Measurements from ENCODE around the gene UBE2H.

UBE2H gene

DNA sequence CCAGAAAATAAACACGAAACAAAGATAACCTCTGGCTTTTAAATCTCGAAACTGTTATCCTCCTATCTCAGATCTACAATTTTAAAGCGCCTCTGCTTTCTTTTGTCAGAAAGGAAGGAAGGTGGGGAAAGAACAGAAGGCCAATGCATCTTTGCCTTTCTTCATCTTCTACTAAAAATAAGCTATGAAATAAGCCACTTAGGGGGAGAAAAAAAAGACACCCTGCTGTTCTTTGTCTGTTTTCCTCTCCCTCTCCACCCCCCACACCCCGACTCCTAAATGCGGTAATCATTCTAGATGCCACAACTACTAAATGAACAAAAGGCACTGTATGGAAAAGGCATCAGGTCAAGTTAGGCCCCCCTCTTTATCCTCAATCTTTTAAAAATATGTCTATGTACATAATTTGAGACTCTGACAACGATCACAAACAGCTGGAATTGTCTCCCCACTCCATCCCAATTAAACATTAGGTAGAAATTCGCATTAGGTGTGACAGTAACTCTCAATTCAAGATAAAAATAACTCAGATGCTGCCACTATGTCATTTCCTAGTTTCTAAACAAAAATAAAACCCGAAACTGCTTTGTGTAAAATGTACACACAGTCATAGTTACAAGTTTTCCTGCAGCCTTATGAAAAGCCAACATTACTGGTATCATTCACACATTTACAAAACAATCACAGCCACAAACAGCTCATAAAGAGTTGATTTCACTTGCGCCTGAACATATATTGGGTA lies 2.4 kb downstream of the UBE2H start (continued):
- TF ChIP-seq PRDM6 (tag by site-specific recombination; IDR thresholded peaks at IDR 0.05) (peak; percentile 4; the same call in 1 of the 2 replicates), ZNF404 (tag by site-specific recombination; IDR thresholded peaks at IDR 0.05) (no peak), ZNF704 (tag by site-specific recombination; IDR thresholded peaks at IDR 0.05) (no peak), ZNF677 (tag by site-specific recombination; IDR thresholded peaks at IDR 0.05) (no peak), BCL11B (tag by site-specific recombination; IDR thresholded peaks at IDR 0.05; ENCODE audit: low read depth) (no peak), SP3 (tag by site-specific recombination; IDR thresholded peaks at IDR 0.05) (no peak), ZSCAN30 (tag by site-specific recombination; IDR thresholded peaks at IDR 0.05) (no peak), CTCF (tag by site-specific recombination; IDR thresholded peaks at IDR 0.05) (no peak), ZNF362 (tag by site-specific recombination; IDR thresholded peaks at IDR 0.05) (0 out of 2 replicates have a peak, but pooled peaks have one; percentile 25), GFI1B (tag by site-specific recombination; IDR thresholded peaks at IDR 0.05) (no peak), ZFP41 (tag by site-specific recombination; IDR thresholded peaks at IDR 0.05; ENCODE audit: borderline replicate concordance) (no peak), ZBTB6 (tag by site-specific recombination; IDR thresholded peaks at IDR 0.05) (no peak), ZNF777 (tag by site-specific recombination; IDR thresholded peaks at IDR 0.05; ENCODE audit: borderline replicate concordance) (no peak), WT1 (tag by site-specific recombination; IDR thresholded peaks at IDR 0.05) (0 out of 2 replicates have a peak, but pooled peaks have one; percentile 32), REPIN1 (tag by site-specific recombination; IDR thresholded peaks at IDR 0.05; ENCODE audit: low read depth) (no peak), ZNF513 (tag by site-specific recombination; IDR thresholded peaks at IDR 0.05) (no peak), GLIS1 (tag by site-specific recombination; IDR thresholded peaks at IDR 0.05) (peak; percentile 47), KLF7 (tag by site-specific recombination; IDR thresholded peaks at IDR 0.05; ENCODE audit: borderline replicate concordance) (0 out of 2 replicates have a peak, but pooled peaks have one; percentile 5), SP2 (tag by site-specific recombination; IDR thresholded peaks at IDR 0.05) (no peak), ZNF16 (tag by site-specific recombination; IDR thresholded peaks at IDR 0.05; ENCODE audit: low read depth) (no peak), SCRT1 (tag by site-specific recombination; IDR thresholded peaks at IDR 0.05; ENCODE audit: borderline replicate concordance) (no peak), ZFP69B (tag by site-specific recombination; IDR thresholded peaks at IDR 0.05) (no peak)
- TF ChIP-seq, protein P1, sequence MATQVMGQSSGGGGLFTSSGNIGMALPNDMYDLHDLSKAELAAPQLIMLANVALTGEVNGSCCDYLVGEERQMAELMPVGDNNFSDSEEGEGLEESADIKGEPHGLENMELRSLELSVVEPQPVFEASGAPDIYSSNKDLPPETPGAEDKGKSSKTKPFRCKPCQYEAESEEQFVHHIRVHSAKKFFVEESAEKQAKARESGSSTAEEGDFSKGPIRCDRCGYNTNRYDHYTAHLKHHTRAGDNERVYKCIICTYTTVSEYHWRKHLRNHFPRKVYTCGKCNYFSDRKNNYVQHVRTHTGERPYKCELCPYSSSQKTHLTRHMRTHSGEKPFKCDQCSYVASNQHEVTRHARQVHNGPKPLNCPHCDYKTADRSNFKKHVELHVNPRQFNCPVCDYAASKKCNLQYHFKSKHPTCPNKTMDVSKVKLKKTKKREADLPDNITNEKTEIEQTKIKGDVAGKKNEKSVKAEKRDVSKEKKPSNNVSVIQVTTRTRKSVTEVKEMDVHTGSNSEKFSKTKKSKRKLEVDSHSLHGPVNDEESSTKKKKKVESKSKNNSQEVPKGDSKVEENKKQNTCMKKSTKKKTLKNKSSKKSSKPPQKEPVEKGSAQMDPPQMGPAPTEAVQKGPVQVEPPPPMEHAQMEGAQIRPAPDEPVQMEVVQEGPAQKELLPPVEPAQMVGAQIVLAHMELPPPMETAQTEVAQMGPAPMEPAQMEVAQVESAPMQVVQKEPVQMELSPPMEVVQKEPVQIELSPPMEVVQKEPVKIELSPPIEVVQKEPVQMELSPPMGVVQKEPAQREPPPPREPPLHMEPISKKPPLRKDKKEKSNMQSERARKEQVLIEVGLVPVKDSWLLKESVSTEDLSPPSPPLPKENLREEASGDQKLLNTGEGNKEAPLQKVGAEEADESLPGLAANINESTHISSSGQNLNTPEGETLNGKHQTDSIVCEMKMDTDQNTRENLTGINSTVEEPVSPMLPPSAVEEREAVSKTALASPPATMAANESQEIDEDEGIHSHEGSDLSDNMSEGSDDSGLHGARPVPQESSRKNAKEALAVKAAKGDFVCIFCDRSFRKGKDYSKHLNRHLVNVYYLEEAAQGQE (tag by site-specific recombination; IDR thresholded peaks at IDR 0.05), result no peak
- TF ChIP-seq, protein P2, sequence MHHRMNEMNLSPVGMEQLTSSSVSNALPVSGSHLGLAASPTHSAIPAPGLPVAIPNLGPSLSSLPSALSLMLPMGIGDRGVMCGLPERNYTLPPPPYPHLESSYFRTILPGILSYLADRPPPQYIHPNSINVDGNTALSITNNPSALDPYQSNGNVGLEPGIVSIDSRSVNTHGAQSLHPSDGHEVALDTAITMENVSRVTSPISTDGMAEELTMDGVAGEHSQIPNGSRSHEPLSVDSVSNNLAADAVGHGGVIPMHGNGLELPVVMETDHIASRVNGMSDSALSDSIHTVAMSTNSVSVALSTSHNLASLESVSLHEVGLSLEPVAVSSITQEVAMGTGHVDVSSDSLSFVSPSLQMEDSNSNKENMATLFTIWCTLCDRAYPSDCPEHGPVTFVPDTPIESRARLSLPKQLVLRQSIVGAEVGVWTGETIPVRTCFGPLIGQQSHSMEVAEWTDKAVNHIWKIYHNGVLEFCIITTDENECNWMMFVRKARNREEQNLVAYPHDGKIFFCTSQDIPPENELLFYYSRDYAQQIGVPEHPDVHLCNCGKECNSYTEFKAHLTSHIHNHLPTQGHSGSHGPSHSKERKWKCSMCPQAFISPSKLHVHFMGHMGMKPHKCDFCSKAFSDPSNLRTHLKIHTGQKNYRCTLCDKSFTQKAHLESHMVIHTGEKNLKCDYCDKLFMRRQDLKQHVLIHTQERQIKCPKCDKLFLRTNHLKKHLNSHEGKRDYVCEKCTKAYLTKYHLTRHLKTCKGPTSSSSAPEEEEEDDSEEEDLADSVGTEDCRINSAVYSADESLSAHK (tag by site-specific recombination; IDR thresholded peaks at IDR 0.05), result peak; percentile 67

Measured in HEK293 (cell line).